Esophagus squamous epithelium (tissue), 4 donors: Measurements from ENCODE around the gene FBXW7.

ENCODE experiments used
- CTCF ChIP-seq, 6 experiments: fragments of 450-650 bp in 4 of 6; fragments of 200-600 bp in 2 of 6; sonication (generic) in 2 of 6; IDR thresholded peaks; one replicate each; pipeline ENCODE4 v1.5.1; 2016 to 2019; ENCODE audit warnings: antibody characterized with exemption in 6 of 6, mild to moderate bottlenecking in 4 of 6, moderate library complexity in 4 of 6
- POLR2A ChIP-seq, 4 donors: fragments of 450-650 bp; IDR thresholded peaks; one replicate each; pipeline ENCODE4 v1.6.1; 2017; ENCODE audit warnings: antibody characterized with exemption in 4 of 4, mild to moderate bottlenecking in 4 of 4, moderate library complexity in 3 of 4

- no peak for TF ChIP-seq POLR2A (IDR thresholded peaks at IDR 0.05)
- no peak for TF ChIP-seq CTCF (IDR thresholded peaks at IDR 0.05)
These were observed 213.2 kb downstream of the FBXW7 start for GRCh38 chr4:152322656-152323055.
